HG03064 (cell line): Measurements from ENCODE around the gene PRKAG1.

ENCODE experiments used
- ATAC-seq: cut with Tn5 transposase; IDR thresholded peaks from one replicate; pipeline ENCODE4 v1.9.1; 2021; ENCODE audit warnings: low read depth; ENCODE audit not compliant: unreplicated experiment

PRKAG1 gene

GRCh38 chr12:48969833-48970701 lies 48.5 kb downstream of the PRKAG1 start:
- ATAC-seq: no peak

- ATAC-seq: no peak
Measured at GRCh38 chr12:48969160-48969771, 49.3 kb downstream of the PRKAG1 start.

GRCh38 chr12:48968467-48968866 lies 50.1 kb downstream of the PRKAG1 start:
- no peak for ATAC-seq

DNA sequence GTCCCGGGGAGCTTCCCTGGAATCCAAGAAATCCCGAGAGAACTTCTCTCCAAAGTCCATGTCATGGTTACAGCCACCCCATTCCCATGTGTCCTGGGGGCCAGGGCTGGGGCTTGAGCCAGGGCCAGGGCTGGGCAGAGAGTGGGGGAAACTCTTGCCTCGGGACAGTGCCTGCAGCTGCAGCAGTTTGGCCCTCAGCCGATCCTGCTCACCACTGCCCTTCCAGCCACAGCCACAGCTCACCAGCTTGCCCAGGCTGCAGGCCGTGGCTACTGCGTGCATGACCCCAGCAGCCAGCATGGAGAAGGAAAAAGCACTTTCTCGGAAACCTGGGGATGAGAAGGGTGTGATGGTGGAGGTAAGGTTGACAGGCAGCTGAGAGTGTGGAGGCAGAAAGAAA lies 50.6 kb downstream of the PRKAG1 start:
- ATAC-seq: no peak

- ATAC-seq: no peak
Measured at GRCh38 chr12:48966177-48966895, 52.2 kb downstream of the PRKAG1 start.

GRCh38 chr12:48965298-48965838 lies 53.2 kb downstream of the PRKAG1 start:
- ATAC-seq: no peak

- no peak for ATAC-seq
Measured at GRCh38 chr12:48961801-48962200, 56.8 kb downstream of the PRKAG1 start.

GRCh38 chr12:48961331-48961730 lies 57.2 kb downstream of the PRKAG1 start:
- no peak for ATAC-seq

DNA sequence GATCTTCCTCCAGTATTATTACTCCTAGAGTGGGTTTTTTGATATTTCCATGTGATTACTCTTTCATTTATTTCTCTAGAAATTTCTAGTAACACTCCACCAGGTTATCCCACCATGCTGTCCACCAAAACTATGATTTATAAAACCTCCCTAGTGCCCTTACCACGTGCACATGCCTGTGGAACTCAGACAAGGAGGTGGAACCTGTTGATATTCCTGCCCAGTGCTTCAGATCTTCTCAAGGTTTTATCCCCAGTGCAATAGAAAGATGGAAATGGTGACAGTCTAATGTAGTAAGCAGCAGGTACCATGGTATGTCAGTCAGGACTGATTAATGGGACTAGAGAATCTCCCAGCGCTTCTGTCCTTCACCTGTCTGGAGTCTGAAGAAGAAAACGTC lies 57.7 kb downstream of the PRKAG1 start:
- ATAC-seq: no peak

- ATAC-seq: no peak
Measured at GRCh38 chr12:48958049-48958388, 60.6 kb downstream of the PRKAG1 start.

- ATAC-seq: peak; percentile 82
Measured at GRCh38 chr12:48957141-48958048, 61.2 kb downstream of the PRKAG1 start, which contains the start of gene ARF3. Gene ARF3, minus strand, starts transcription at chr12:48957487. Its CDS starts 16,392 bp downstream, at chr12:48941095.

DNA sequence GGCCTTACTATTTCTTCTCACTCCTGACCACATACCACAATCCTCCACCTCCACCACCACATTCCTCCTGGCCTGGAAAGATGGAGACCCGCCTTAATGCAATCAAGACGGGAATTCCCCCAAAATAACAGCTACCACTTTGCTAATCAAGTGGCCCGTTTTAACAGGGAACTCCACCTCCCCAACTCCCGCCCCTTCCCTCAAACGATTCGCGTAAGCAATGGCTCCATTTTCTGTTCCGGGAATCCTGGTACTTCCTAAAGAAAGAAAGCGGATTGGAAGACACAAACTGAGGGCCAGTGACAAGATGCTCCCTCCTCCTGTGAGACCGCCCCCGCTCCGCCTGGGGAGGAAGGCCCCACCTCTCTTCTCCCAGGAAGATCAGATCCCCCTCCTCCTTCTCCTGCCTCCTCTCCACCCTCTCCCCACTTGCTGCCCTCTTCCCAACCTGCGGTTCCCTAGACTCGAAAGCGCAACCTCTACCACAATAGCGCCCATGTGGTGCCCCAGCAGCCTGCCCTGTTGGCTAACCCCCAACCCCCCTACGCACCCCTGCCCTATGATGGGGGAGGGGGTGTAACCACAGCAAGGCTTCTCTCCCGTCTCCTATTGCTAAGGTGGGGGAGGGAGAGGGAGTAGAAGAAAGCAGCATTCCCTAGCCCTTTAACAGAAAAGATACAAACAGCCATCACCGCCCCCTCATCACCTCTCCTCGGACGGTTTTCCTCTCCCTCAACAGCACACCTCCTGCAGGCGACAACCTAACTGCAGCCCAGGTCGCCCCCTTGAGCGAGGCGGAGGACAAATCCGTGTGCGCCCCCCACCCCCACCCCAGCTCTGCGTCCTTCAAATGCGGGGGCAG lies 62.1 kb downstream of the PRKAG1 start:
- ATAC-seq: no peak

- ATAC-seq: no peak
Measured at GRCh38 chr12:48954841-48955501, 63.6 kb downstream of the PRKAG1 start.

GRCh38 chr12:48954061-48954460 lies 64.5 kb downstream of the PRKAG1 start:
- ATAC-seq: no peak

GRCh38 chr12:48952691-48953090 lies 65.9 kb downstream of the PRKAG1 start:
- ATAC-seq: no peak
